ENCODE results near the gene AWAT1.
"Not testable (repeated sequence)": the region's sequence is repeated elsewhere in the genome, so short reads cannot be mapped to it uniquely, and the experiment has no call there.

The AWAT1 gene

DNA sequence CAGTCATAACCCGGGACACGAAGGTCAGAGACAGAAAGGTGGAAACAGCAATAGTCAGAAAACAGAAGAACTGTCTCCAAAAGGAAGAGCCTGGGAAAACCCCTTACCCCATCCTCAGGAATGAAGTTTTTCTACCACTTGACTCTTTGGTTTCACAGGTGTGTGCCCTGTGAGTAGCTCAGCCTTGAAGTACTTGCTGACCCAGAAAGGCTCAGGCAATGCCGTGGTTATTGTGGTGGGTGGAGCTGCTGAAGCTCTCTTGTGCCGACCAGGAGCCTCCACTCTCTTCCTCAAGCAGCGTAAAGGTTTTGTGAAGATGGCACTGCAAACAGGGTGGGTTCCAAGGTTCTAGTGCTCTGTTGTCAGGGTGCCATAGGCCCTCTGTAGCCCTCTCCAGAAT is 32.7 kb upstream of the AWAT1 start:
- no peaks in the 10 kb centered on the region for H3K9me3 ChIP-seq (ENCODE audit: insufficient read depth, low read length, severe bottlenecking)
- no peak overlapping the region for H3K4me2 ChIP-seq (ENCODE audit: insufficient read depth, low read length)
- ATAC-seq (ENCODE audit: insufficient read depth, low read depth) (no peak), DNase-seq (no peak)
- no peaks in the 10 kb centered on the region for H3K4me1 ChIP-seq (ENCODE audit: insufficient read depth, low read length)
- no peak overlapping the region for H3K4me3 ChIP-seq (ENCODE audit: low read depth in 1 of 2, low read length in 2 of 2)
- no peak overlapping the region for H3K27ac ChIP-seq (ENCODE audit: low read length)
- H3K79me2 ChIP-seq (ENCODE audit: insufficient read depth, low read length), result no peaks in the 10 kb centered on the region
- H3K9ac ChIP-seq (ENCODE audit: low read depth, low read length), result no peak overlapping the region
- no peak overlapping the region for H2AFZ ChIP-seq (ENCODE audit: low read depth, low read length)
- TF ChIP-seq CTCF (IDR thresholded peaks at IDR 0.05; ENCODE audit: borderline replicate concordance, extremely low read depth, low read length, poor library complexity, severe bottlenecking) (no peak), EZH2 (IDR thresholded peaks at IDR 0.05; ENCODE audit: borderline replicate concordance, low read depth, low read length, severe bottlenecking) (no peak)
- no peaks in the 10 kb centered on the region for H3K36me3 ChIP-seq (ENCODE audit: insufficient read depth, low read length)
- H3K27me3 ChIP-seq (ENCODE audit: insufficient read depth, low read length, poor library complexity), result no peaks in the 10 kb centered on the region
- no peaks in the 10 kb centered on the region for H4K20me1 ChIP-seq (ENCODE audit: insufficient read depth, low read length)

DNA sequence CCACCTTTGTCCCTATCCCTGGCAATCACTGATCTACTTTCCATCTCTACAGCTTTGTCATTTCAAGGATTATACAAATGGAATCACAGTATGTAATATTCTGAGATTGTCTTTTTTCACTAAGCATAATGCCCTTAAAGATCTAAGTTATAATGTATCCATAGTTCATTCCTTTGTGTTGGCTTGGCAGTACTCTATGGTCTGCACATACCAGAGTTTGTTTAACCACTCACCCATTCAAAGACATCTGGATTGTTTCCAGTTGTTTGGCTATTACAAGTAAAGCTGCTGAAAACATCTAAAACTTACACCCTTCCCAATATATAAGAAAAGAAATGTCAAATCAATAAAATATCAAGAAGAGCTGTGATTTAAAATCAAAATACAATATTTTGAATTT is 26.0 kb upstream of the AWAT1 start:
- no peak for TF ChIP-seq EZH2 (IDR thresholded peaks at IDR 0.05; ENCODE audit: borderline replicate concordance, low read depth, low read length, severe bottlenecking)
- no peak for TF ChIP-seq CTCF (IDR thresholded peaks at IDR 0.05; ENCODE audit: borderline replicate concordance, extremely low read depth, low read length, poor library complexity, severe bottlenecking)
- H2AFZ ChIP-seq (ENCODE audit: low read depth, low read length), result no peak overlapping the region
- no peaks in the 10 kb centered on the region for H3K27me3 ChIP-seq (ENCODE audit: insufficient read depth, low read length, poor library complexity)
- H3K4me3 ChIP-seq (ENCODE audit: low read depth in 1 of 2, low read length in 2 of 2), result no peak overlapping the region
- H3K4me2 ChIP-seq (ENCODE audit: insufficient read depth, low read length), result no peak overlapping the region
- no peaks in the 10 kb centered on the region for H3K4me1 ChIP-seq (ENCODE audit: insufficient read depth, low read length)
- H3K9ac ChIP-seq (ENCODE audit: low read depth, low read length), result no peak overlapping the region
- no peaks in the 10 kb centered on the region for H4K20me1 ChIP-seq (ENCODE audit: insufficient read depth, low read length)
- H3K9me3 ChIP-seq (ENCODE audit: insufficient read depth, low read length, severe bottlenecking), result no peaks in the 10 kb centered on the region
- no peaks in the 10 kb centered on the region for H3K36me3 ChIP-seq (ENCODE audit: insufficient read depth, low read length)
- ATAC-seq (ENCODE audit: insufficient read depth, low read depth) (no peak), DNase-seq (no peak)
- H3K27ac ChIP-seq (ENCODE audit: low read length), result no peak overlapping the region
- no peaks in the 10 kb centered on the region for H3K79me2 ChIP-seq (ENCODE audit: insufficient read depth, low read length)

DNA sequence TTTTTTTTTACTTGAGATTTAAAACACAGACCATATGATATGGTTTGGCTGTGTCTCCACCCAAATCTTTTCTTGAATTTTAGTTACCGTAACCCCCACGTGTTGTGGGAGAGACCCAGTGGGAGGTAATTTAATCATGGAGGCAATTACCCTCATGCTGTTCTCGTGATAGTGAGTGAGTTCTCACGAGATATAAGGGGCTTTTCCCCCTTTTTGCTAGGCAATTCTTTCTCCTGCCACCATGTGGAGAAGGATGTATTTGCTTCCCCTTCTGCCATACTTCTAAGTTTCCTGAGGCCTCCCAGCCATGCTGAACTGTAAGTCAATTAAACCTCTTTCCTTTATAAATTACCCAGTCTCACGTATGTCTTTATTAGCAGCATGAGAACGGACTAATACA is 24.9 kb upstream of the AWAT1 start:
- H3K4me2 ChIP-seq (ENCODE audit: insufficient read depth, low read length); H3K27ac ChIP-seq (ENCODE audit: low read length); H3K27me3 ChIP-seq (ENCODE audit: insufficient read depth, low read length, poor library complexity); H4K20me1 ChIP-seq (ENCODE audit: insufficient read depth, low read length); H3K36me3 ChIP-seq (ENCODE audit: insufficient read depth, low read length); H3K79me2 ChIP-seq (ENCODE audit: insufficient read depth, low read length); H2AFZ ChIP-seq (ENCODE audit: low read depth, low read length); H3K9ac ChIP-seq (ENCODE audit: low read depth, low read length); H3K4me1 ChIP-seq (ENCODE audit: insufficient read depth, low read length); DNase-seq; H3K9me3 ChIP-seq (ENCODE audit: insufficient read depth, low read length, severe bottlenecking); ATAC-seq (ENCODE audit: insufficient read depth, low read depth); H3K4me3 ChIP-seq (ENCODE audit: low read depth in 1 of 2, low read length in 2 of 2): not testable (repeated sequence)

GRCh38 chrX:70219938-70220764 is 14.3 kb upstream of the AWAT1 start:
- ATAC-seq (ENCODE audit: insufficient read depth, low read depth), result no peak
- Histone ChIP-seq H3K79me2 (ENCODE audit: insufficient read depth, low read length) (no peaks in the 10 kb centered on the region), H3K9me3 (ENCODE audit: insufficient read depth, low read length, severe bottlenecking) (no peaks in the 10 kb centered on the region), H3K4me1 (ENCODE audit: insufficient read depth, low read length) (no peaks in the 10 kb centered on the region), H3K27me3 (ENCODE audit: insufficient read depth, low read length, poor library complexity) (no peaks in the 10 kb centered on the region), H3K36me3 (ENCODE audit: insufficient read depth, low read length) (no peaks in the 10 kb centered on the region), H3K27ac (ENCODE audit: low read length) (no peak overlapping the region), H3K9ac (ENCODE audit: low read depth, low read length) (no peak overlapping the region), H3K4me3 (ENCODE audit: low read depth in 1 of 2, low read length in 2 of 2) (no peak overlapping the region), H2AFZ (ENCODE audit: low read depth, low read length) (no peak overlapping the region), H3K4me2 (ENCODE audit: insufficient read depth, low read length) (no peak overlapping the region), H4K20me1 (ENCODE audit: insufficient read depth, low read length) (no peaks in the 10 kb centered on the region)
- DNase-seq, result no peak
- TF ChIP-seq CTCF (IDR thresholded peaks at IDR 0.05; ENCODE audit: borderline replicate concordance, extremely low read depth, low read length, poor library complexity, severe bottlenecking) (no peak), EZH2 (IDR thresholded peaks at IDR 0.05; ENCODE audit: borderline replicate concordance, low read depth, low read length, severe bottlenecking) (no peak)
